Activated naive CD4-positive, alpha-beta T cell (primary cell): Measurements from ENCODE around the gene MAN2B1.
"Not testable (repeated sequence)": the region's sequence is repeated elsewhere in the genome, so short reads cannot be mapped to it uniquely, and the experiment has no call there.

Experiments used
- DNase-seq, 4 experiments: peaks; one replicate each; lab custom pipeline; 2025; lab: John Stamatoyannopoulos, UW

The MAN2B1 gene

GRCh38 chr19:12666265-12667048 is at the start of gene MAN2B1, which contains the start of gene WDR83:
MAN2B1 (minus strand) TSS chr19:12666742; CDS start chr19:12666701, 41 bp downstream.
WDR83 (plus strand) TSS chr19:12666807; CDS start chr19:12669791, 2,984 bp downstream.
- DNase-seq: peak; percentile 43 to 72 (median 56)

- no peak for DNase-seq
These were observed 49.4 kb upstream of the MAN2B1 start for GRCh38 chr19:12715929-12716328.

GRCh38 chr19:12715102-12715501 is 48.6 kb upstream of the MAN2B1 start:
- DNase-seq: no peak

DNA sequence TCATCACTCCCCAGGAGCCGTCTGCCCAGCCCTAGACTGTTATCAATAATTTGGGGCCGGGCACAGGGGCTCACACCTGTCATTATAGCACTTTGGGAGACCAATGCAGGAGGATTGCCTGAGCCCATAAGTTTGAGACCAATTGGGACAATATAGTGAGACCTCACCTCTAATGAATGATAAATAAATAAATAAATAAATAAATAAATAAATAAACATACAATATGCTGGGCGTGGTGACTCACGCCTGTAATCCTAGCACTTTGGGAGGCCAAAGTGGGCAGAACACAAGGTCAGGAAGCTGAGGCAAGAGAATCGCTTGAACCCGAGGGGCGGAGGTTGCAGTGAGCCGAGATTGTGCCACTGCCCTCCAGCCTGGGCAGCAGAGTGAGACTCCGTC is 46.8 kb upstream of the MAN2B1 start:
- DNase-seq: not testable (repeated sequence)

GRCh38 chr19:12712077-12712476 is 45.5 kb upstream of the MAN2B1 start:
- DNase-seq: not testable (repeated sequence)

GRCh38 chr19:12711187-12711586 is 44.6 kb upstream of the MAN2B1 start:
- no peak for DNase-seq

DNA sequence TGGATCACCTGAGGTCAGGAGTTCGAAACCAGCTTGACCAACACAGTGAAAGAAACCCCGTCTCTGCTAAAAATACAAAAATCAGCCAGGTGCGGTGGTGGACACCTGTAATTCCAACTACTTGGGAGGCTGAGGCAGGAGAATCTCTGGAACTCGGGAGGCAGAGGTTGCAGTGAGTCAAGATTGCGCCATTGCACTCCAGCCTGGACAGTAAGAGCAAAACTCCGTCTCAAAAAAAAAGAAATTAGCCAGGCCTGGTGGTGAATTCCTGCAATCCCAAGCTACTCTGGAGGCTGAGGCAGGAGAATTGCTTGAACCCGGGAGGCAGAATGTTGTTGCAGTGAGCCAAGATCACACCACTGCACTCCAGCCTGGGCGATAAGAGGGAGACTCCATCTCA is 42.1 kb upstream of the MAN2B1 start:
- DNase-seq: no peak

- no peak for DNase-seq
These were observed 39.8 kb upstream of the MAN2B1 start for GRCh38 chr19:12706332-12706718.

DNA sequence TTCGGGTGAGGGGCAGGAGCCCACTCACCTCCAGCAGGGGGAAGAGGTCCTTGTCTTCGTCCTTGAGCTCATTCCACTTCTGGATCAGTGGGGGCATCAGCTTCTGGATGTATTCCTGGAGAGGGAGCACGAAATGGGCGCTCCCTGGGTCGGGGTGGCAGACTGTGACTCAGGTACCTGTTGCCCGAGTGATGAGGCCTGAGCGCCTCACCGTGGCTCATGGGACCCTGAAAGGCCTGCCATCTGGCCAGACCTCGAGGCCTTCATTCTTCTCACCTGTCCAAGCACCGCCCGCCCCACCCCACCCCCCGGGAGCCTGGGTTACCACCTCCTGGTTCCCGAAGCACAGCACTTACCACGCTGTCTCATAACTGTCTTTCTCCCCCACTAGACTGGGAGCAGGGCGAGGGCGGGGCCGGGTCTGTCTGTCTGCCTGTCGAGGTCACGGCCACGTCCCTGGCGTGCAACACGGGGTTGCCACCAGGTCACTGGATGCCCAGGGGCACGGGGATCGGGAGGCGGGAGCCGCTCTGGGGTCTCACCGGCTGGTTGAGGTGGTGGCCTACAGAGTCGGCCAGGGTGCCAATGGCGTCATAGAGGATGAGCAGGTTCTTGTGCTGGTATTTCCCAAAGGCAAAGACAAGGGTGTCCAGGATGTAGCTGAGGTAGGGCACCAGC is 39.3 kb upstream of the MAN2B1 start:
- no peak for DNase-seq

GRCh38 chr19:12705169-12705568 is 38.6 kb upstream of the MAN2B1 start:
- no peak for DNase-seq

GRCh38 chr19:12703046-12703445 is 36.5 kb upstream of the MAN2B1 start:
- DNase-seq: no peak

GRCh38 chr19:12701596-12702282 is 35.2 kb upstream of the MAN2B1 start:
- DNase-seq: no peak

- no peak for DNase-seq
These were observed 31.6 kb upstream of the MAN2B1 start for GRCh38 chr19:12698138-12698537.

DNA sequence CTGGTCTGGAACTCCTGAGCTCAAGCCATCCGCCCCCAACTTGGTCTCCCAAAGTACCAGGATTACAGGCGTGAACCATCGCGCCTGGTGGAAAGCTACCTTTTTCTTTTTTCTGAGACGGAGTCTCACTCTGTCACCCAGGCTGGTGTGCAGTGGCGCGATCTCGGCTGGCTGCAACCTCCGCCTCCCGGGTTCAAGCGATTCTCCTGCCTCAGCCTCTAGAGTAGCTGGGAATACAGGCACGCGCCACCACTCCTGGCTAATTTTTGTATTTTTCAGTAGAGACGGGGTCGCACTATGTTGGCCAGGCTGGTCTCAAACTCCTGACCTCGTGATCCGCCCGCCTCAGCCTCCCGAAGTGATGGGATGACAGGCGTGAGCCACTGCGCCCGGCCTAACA is 30.9 kb upstream of the MAN2B1 start:
- DNase-seq: not testable (repeated sequence)

GRCh38 chr19:12696366-12697335 is 30.1 kb upstream of the MAN2B1 start, which contains the start of gene FBXW9:
FBXW9 (minus strand) TSS chr19:12696631; CDS start chr19:12696581, 50 bp downstream.
- DNase-seq: peak; percentile 96 to 97 (median 96)

DNA sequence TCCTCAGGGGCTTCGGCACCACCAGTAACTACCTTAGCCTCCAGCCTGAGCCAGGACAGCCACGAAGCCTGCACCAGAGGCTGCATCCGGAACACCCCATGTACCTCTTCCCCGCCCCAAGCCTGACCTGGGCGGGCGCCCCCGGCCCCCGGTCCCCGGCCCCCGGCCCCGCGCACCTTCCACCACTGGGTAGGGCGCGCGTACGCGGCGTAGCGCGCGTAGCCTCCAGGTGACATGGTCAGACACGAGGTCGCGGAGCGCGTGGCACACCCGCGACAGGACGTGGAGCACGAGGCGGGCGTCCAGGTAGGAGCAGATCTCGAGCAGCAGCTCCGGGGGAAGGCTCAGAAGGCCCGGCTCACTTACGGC is 29.4 kb upstream of the MAN2B1 start:
- DNase-seq: no peak

GRCh38 chr19:12695514-12695913 is 29.0 kb upstream of the MAN2B1 start:
- no peak for DNase-seq

GRCh38 chr19:12695096-12695495 is 28.6 kb upstream of the MAN2B1 start:
- DNase-seq: no peak

GRCh38 chr19:12694641-12695040 is 28.1 kb upstream of the MAN2B1 start:
- no peak for DNase-seq

DNA sequence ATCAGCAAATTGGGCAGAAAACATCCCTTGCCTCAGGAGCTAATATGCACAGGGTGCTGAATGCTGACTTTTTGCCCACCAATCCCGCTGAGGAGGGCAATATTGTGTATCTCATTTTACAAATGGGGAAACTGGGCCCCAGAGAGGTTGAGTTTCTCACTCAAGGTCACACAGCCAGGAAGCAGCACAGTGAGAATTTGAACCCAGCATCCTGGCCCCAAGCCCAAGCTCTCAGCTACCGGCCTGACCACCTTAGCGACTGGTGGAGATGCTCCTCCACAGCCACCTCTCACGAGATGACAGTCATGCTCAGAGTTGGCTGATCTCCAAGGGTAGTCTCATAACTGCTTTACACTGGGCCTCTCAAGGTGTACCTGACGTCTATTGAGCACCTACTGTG is 26.4 kb upstream of the MAN2B1 start:
- no peak for DNase-seq

DNA sequence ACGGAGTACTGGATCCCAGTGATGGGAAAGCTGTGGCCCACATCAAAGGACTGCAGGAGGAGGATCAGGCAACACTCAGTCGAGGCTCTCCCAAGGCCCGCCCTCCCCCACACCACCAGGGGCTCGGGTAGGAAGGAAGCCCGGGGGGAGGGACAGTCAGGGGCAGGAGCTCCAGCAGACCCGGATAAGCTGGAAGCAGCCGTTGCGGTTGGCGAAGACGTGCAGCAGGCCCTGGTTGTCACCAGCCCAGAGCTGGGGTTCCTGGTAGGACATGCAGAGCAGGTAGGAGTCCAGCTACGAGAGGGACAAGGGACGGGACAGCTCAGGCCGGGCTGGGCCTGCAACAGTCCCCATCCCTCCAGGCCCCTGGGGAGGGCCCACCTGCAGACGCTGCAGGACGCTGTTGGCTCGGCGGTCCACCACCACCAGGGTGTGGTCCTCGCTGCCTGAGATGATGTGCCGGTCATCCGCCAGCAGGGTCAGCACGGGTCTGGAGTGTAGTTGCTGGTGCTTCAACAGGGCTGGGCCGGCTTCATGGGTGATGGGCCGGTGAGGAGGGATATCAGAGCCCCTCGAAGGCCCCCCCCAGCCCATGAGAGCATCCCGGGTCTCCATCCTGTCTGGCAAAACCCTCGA is 23.2 kb upstream of the MAN2B1 start:
- no peak for DNase-seq
